HG03175 (cell line): ENCODE measurements around the gene ST6GAL1.
"Not testable (repeated sequence)": the region's sequence is repeated elsewhere in the genome, so short reads cannot be mapped to it uniquely, and the experiment has no call there.

ENCODE experiments used
- ATAC-seq: cut with Tn5 transposase; IDR thresholded peaks from one replicate; pipeline ENCODE4 v1.9.1; 2021; ENCODE audit warnings: mild to moderate bottlenecking, moderate library complexity; ENCODE audit not compliant: unreplicated experiment

The ST6GAL1 gene

DNA sequence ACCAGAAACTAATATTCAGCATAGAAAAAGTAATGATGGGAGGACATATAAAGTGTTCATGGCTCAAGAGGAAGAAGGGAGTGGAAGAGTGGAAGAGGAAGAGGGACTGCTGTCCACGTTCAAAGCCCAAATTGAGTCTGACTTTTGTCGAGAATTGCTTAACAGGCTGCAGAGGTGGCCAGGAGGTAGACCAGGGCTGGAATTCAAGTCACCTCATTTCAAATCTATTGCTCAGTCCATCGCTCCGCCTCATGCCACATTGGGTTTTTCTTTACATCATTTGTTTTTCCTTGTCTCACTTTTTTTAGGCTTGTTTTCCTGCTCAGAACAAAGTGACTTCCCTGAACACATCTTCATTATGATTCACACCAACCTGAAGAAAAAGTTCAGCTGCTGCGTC lies 112.0 kb downstream of the ST6GAL1 start:
- ATAC-seq = no peak

DNA sequence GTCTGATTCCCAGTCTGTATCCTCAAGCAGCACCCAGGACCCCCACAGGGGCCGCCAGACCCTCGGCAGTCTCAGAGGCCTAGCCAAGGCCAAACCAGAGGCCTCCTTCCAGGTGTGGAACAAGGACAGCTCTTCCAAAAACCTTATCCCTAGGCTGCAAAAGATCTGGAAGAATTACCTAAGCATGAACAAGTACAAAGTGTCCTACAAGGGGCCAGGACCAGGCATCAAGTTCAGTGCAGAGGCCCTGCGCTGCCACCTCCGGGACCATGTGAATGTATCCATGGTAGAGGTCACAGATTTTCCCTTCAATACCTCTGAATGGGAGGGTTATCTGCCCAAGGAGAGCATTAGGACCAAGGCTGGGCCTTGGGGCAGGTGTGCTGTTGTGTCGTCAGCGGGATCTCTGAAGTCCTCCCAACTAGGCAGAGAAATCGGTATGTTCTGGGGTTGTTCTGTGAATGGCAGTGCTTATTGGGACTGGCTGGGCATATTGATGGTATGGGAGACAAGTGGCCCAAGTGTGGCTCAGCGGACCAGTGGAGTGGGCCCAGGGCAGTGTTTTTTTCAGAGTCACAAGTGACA lies 112.6 kb downstream of the ST6GAL1 start:
- ATAC-seq = no peak

DNA sequence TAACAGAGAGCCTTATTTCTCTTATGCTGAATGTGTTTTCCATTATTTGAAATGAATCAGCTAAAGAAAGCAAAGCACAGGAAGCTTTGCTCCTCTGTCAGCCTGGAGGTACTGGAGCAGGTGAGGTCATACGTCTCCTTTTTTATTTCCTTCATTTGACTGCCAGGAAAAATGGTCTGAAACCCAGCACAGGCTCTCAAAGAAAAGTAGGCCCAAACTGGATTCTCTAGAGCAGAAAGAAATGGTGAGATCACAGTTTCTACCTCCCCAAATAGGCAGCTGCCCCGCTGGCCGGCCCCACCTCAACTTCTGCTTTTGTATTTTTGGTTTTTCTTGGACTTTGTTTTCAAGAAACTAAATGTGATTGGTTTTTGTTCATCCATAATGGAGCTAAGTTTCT lies 113.9 kb downstream of the ST6GAL1 start:
- ATAC-seq = peak; percentile 71

DNA sequence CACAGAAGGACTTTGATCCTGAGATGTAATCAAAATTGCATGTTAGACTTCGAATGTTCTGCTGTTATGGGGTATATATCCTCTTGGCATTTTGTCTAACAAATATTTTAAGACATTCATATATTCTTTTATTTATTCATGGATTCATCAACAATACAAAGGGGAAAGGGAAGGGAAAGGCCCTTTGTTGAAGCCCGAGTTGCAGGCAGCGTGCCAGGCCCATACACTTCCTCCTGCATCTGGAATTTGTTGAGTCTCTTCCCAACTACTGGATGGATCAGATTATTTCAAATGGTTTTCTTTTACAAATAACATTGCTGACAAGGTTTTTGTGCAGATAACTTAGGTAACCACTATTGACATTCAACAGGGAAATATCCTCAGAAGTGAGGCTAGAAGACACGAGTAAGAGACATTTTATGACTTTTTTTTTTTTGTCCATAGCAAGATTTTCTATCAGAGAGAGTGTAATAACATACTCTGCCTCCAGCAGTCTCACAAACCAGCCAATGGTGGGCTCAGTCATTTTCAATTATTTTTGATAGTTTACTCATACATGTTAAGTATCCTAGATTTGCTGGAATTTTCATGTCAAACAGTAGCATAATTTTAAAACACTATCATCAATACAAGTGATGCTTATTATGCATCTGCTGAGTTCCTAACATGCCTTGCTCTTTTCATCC lies 114.7 kb downstream of the ST6GAL1 start:
- ATAC-seq = no peak

DNA sequence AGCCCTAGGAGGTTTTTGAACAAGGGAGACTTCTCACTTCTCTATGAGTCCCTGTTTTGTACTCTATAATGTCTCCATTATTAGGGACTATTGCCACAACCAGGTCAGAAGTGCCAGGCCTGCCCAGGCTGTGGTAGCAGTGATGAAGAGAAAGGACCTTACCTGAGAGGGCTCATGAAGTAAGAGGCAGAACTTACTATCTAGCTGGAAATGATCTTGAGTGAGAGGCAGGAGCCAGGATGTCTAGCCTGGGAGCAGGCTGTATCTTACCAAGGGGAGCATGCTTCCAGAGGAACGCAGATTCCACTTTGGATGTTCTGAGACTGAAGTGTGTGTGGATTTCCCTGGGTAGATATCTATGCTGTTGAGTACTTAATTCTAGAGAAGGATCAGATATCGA lies 115.7 kb downstream of the ST6GAL1 start:
- ATAC-seq = no peak

DNA sequence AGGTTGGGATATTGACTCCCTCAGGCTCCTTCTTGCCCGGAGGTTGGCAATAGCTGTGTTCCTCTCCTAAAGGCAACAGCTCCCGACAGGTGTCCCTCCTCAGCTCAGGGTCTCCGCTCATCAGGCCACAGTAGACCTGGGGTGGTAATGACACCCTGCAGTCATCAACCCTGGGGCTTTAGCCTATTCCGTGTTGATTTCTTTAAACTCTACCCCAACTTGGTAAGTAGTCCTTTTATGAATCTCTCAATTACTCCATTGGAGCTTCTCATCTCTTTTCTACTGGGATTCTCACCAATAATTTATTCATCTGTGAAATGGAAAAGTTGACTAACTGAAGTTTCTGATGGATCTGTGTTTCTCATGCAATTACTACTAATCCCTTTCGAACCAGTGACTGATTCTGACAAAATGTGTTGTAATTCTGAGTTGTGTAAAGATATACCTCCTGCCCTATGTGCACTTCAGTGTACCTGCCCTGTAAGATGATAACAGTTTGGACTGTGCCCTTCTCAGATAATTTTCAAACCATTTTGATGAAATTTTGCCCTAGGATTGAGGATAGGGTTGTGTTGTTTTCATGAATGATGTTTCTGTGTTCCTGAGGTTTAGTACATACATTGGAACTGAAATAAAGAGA lies 119.3 kb downstream of the ST6GAL1 start:
- no peak for ATAC-seq

DNA sequence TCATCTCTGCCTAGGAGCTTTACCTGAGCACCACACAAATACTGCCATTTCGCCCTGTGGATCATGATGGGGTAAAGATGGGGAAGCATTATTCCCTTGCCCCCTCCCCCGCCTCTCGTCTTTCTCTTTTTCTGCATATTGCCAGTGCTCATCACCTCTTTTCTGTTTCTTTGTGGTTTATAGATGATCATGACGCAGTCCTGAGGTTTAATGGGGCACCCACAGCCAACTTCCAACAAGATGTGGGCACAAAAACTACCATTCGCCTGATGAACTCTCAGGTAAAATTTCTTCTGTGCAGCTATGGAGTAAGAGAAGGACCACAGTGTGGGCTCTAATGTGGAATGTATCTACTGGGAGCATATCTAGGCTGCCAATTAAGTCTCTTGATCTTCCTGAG lies 120.7 kb downstream of the ST6GAL1 start:
- ATAC-seq = no peak

DNA sequence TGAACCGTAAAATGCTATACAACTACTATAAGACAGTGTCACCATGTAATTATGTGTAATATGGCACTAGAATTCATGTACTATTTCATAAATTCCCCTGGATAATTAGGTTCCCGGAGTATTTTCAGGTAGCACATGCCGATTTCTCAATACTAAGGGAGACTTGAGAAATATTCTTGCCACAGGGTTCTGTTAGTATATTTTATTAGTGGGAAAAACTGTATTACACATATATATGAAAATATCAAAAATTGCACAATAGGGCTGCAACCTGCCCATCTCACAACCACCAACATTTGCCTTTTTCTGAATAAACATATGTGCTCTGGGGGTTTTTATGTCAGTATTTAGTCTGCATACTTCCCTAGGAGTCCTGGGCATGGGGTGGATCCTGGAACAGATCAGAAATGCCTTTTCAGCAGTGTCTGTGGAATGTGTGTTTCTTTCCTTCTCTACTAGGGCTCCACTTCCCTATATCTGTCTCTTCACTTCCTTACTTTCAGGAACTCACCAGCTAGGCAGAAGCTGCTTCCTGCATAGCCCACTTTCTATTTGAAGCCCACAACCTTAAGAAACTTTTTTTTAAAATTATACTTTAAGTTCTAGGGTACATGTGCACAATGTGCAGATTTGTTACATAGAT lies 121.5 kb downstream of the ST6GAL1 start:
- no peak for ATAC-seq

DNA sequence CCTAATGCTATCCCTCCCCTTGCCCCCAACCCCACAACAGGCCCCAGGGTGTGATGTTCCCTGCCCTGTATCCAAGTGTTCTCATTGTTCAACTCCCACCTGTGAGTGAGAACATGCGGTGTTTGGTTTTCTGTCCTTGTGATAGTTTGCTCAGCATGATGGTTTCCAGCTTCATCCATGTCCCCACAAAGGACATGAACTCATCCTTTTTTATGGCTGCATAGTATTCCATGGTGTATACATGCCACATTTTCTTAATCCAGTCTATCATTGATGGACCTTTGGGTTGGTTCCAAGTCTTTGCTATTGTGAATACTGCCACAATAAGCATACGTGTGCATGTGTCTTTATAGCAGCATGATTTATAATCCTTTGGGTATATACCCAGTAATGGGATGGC lies 122.1 kb downstream of the ST6GAL1 start:
- not testable (repeated sequence) for ATAC-seq

DNA sequence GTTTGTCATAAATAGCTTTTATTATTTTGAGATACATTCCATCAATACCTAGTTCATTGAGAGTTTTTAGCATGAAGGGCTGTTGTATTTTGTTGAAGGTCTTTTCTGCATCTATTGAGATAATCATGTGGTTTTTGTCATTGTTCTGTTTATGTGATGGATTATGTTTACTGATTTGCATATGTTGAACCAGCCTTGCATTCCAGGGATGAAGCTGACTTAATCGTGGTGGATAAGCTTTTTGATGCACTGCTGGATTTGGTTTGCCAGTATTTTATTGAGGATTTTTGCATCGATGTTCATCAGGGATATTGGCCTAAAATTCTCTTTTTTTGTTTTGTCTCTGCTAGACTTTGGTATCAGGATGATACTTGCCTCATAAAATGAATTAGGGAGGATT lies 124.1 kb downstream of the ST6GAL1 start:
- ATAC-seq = not testable (repeated sequence)

DNA sequence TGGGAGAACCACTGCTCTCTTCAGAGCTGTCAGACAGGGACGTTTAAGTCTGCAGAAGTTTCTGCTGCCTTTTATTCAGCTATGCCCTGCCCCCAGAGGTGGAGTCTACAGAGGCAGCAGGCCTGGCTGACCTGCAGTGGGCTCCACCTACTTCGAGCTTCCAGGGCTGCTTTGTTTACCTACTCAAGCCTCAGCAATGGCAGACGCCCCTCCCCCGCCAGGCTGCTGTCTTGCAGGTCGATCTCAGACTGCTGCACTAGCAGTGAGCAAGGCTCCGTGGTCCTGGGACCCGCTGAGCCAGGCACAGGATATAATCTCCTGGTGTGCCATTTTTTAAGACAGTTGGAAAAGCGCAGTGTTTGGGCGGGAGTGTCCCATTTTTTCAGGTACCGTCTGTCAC lies 127.5 kb downstream of the ST6GAL1 start:
- not testable (repeated sequence) for ATAC-seq

DNA sequence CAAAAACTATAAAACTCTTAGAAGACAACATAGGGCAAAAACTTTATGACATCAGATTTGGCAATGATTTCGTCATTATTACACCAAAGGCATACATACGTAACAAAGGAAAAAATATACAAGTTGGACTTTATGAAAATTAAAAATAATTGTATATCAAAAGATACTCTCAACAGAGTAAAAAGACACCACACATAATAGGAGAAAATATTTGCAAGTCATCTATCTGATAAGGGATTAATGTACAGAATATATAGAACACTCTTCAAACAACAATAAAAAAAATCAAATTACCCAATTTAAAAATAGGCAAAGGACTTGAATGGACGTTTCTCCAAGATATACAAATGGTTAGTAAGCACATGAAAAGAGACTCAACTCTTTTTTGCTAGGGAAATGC lies 131.4 kb downstream of the ST6GAL1 start:
- no peak for ATAC-seq

DNA sequence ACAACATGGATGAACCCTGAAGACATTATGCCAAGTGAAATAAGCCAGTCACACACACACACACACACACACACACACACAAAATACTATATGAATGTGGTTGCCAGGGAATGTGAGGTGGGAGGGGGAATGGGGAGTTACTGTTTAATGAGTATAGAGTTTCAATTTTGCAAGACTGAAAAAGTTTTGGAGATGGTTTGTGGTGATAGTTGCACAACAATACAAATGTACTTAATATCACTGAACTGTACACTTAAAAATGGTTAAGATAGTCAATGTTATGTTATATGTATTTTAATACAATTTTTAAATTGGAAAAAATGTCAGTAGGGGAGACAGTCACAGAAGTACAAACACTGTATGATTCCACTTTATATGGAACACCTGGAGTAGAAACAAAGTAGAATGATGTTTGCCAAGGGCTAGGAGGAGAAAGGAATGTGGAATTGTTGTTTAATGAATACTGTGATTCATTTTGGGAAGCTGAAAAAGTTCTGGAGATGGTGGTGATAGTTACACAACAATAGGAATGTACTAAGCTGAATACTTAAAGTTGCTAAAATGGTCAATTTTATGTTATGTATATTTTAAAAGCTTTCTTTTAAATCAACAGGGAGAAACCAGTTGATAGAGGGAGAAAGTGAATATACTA lies 132.3 kb downstream of the ST6GAL1 start:
- no peak for ATAC-seq

DNA sequence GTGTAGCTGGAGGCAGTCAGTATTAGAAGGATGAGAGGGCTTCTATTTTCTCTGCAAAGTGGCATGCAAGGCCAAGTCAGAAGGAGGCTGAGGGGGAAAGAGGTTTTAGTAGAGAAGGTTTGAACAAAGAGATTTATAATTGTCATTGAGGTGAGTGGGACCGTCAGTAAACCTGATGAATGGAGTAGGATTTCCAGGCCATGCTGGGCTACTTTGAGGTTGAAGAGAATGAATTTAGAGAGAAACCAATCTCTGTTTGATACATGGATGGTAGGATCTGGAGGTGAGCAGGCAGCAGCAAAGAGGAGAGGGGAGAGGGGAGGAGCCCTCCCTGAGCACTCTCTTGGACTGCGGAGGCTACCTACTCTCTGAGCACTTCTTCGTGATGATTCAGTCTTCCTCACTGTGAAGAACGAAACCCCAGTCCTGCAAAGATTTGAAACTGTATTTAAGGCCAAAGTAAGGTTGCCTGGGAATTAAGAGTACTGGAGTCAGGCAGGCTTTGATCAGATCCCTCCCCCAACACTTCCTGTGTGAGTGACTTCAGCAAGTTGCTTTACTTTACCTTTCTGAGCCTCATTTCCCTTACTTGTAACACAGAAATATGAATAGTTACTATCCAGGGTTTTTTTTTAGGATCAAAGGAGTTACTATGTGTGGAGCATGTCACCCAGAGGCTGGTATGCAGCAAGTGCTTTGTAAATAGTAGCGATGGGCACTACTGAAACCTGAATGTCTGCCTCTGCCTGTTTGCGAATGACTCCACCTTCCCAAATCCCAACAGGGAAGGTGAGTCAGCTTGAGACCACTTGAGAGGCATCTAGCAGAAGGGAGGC lies 133.2 kb downstream of the ST6GAL1 start:
- no peak for ATAC-seq

DNA sequence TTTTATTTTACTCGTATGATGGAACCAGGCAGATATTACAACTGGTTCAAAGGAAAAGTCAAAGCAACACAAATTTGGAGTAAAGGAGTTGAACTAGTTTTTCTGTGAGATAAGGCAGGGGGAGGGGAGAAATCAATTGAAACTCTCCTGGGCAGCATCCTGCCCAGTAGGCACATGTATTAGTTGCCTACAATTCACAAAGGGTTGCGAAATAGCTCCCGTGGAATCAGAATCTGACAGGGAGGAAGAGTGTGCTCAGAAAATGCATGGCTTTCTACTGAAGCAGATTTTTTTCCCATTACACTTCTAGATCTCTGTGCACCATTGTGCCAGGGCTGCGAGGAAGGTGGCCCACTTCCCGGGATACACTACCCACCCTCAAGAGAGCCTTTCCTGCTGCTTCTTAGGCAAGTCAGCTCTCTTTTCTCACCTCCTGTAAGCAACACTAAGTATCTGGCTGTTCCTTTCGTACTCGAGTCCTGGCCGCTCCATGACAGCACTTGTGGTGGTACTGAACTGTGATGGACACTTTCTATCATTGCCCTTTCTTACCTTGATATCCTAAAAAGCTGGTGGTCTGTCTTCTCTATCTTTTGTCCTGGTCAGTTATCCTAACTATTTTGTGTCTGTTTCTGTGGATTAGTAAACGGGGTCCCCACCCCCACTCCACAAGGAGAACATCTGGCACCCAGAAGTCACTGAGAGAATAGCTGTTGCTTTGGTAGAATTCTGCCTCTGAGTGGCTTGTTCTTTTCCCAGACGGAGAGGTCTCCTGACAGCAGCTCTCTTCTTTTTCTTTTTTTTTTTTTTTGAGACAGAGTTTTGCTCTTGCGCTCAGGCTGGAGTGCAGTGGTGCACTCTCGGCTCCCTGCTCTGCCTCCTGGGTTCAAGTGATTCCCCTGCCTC lies 134.1 kb downstream of the ST6GAL1 start:
- no peak for ATAC-seq

DNA sequence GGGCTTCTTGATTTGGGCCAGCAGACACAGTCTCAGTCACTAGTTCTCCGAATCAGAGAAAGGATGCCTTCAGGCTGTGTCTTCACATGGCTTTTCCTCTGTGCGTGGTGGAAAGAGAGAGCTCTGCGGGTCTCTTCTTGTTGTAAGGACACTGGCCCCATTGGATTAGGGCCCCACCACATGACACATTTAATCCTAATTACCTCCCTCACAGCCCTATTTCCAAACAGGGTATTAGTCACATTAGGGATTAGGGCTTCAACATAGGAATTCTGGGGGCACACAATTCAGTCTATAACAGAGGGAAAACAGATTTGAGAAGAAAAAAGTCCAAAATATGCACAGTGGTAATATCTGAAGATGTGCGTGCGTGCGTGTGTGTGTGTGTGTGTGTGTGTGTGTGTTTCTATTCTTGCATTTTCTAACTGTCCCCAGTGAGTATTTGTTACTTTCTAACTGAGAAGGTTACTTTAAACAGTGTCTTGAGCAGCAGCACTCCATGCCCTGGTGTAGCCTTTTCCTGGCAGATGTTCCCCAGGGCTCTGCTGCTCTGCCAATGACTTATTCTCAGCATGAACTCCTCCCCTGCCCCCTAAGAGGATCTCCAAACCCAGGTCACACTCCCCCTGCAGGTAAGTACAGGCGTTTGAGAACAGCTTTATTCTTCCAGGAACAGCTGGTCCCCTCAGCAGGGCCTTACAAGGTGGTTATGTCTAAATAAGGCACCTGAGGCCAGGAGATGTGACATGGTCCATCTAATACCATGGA lies 136.1 kb downstream of the ST6GAL1 start:
- ATAC-seq = peak; percentile 35

DNA sequence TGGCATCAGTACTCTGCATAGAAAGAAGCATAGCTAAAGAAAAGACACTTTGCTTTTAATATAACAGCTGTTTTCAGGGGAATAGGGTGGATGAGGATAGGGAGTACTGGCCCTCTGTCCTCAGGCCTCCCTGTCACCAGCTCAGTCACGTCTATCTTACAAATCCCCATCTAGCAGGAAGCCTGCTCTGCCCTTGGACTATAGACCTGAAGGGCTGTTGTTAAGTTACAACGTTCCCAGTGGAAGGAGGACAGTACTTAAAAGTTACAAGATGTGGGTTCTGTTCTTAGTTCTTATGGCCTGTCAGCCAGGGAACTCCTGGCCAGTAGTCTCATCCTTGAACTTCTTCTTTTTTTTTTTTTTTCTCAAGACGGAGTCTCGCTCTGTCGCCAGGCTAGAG lies 138.5 kb downstream of the ST6GAL1 start:
- ATAC-seq = no peak

DNA sequence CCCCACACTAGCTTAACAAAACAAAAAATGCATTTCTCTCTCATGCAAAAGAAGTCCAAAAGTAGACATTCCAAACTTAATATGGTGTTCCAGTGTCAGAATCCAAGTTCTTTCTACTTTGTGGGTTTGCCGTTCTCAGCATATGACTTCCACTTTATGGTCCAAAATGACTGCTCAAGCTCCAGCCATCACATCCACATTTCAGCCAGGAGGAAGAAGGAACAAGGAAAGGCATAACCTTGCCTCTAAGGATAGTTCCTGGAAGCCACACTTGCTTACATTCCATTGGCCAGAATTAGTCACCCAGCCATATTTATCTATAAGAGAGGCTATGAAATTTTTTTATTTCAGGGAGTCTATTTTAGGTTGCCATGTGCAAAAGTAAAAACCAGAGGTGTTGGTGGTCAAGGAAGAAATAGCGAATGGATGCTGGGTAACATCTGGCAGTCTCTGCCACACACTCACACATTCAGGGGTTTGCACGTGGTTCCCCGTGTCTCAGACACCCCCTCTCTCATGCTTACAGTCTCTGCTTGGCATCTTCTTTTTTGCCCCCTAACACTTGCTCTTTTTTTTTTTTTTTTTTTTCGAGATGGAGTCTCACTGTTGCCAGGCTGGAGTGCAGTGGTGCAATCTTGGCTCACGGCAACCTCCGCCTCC lies 139.7 kb downstream of the ST6GAL1 start:
- no peak for ATAC-seq
